ENCODE results near the gene DUSP3. TPM values are rescaled to one million over a fixed set of nuclear protein-coding genes. Genes with fewer than 3 reads are reported as not detected.

The DUSP3 gene
- total RNA-seq, 1 donor from 2014 or later, result 36.4 TPM

DNA sequence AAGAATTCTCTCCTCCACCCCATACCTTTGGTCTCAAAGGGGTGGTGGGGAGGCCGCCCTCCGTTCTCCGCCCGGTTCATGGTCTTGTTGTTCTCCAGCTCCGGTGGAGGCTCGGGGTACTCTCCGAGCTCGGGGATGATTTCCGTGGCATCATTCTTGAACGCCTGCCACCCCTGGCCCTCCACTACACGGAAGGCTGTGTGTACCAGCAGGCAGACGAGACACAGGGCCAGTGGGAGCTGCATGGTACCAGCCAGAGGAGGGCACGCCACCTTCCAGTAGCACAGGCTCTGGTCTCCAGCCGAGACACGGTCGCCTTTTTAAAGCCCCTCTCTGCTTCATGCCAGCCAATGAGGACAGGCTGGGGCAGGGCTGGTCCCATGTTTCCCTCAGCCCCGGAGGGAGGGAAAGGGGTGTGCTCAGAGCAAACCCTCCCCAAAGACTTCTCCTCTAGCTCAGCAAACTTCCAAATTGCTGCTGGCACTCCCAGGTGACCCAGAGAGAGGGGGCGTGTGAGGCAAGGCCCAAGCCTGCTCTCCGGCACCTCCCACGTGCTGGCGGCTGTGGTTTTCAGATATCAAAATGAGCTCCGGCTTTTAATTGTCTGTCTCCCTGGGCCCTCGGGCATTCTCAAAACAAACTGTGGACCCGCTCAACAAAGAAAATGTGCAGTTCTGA, 20.1 kb downstream of the DUSP3 start, which contains the start of gene SOST:
SOST (minus strand) TSS at position 295 of the 678 bp plus-strand sequence; CDS start at position 245, 50 bp downstream.
- DNase-seq (ENCODE audit: extremely low spot score, unreplicated experiment), result no peak
- TF ChIP-seq, protein P1, sequence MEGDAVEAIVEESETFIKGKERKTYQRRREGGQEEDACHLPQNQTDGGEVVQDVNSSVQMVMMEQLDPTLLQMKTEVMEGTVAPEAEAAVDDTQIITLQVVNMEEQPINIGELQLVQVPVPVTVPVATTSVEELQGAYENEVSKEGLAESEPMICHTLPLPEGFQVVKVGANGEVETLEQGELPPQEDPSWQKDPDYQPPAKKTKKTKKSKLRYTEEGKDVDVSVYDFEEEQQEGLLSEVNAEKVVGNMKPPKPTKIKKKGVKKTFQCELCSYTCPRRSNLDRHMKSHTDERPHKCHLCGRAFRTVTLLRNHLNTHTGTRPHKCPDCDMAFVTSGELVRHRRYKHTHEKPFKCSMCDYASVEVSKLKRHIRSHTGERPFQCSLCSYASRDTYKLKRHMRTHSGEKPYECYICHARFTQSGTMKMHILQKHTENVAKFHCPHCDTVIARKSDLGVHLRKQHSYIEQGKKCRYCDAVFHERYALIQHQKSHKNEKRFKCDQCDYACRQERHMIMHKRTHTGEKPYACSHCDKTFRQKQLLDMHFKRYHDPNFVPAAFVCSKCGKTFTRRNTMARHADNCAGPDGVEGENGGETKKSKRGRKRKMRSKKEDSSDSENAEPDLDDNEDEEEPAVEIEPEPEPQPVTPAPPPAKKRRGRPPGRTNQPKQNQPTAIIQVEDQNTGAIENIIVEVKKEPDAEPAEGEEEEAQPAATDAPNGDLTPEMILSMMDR (IDR thresholded peaks at IDR 0.05), result no peak
- H3K4me1 Mint-ChIP-seq (ENCODE audit: unreplicated experiment), result peaks cover 9% of the 10 kb centered on the region
- no peak within 1 kb of the TSS for H3K4me3 Mint-ChIP-seq (ENCODE audit: unreplicated experiment)
- H3K27ac Mint-ChIP-seq (ENCODE audit: unreplicated experiment), result no peak within 1 kb of the TSS
- H3K27me3 Mint-ChIP-seq (ENCODE audit: unreplicated experiment), result peaks cover 16% of the 10 kb centered on the region
- H3K36me3 Mint-ChIP-seq (ENCODE audit: unreplicated experiment), result no peaks in the 10 kb centered on the region
- no peaks in the 10 kb centered on the region for H3K9me3 Mint-ChIP-seq (ENCODE audit: unreplicated experiment)

DNA sequence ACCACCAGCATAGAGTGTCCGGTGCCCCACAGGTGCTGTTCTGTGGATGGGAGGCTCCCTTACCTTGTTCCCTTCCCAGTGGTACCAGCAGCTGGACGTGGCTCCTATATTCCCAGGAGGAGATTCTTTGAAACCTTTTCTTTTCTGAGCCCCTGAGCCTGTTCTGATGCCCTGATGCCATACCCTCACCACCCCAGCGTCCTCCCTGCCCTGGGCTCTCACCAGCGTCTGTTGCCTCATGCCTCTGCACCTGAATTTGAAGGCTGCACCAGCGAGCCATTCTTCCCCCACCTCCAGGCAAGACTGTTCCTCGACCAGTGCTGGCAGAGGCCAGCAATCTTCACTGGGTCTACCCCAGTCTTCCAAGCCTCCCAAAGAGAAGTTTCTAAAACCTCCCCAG, 20.7 kb downstream of the DUSP3 start:
- no peaks in the 10 kb centered on the region for H3K9me3 Mint-ChIP-seq (ENCODE audit: unreplicated experiment)
- H3K4me1 Mint-ChIP-seq (ENCODE audit: unreplicated experiment), result peaks cover 9% of the 10 kb centered on the region
- no peak overlapping the region for H3K4me3 Mint-ChIP-seq (ENCODE audit: unreplicated experiment)
- peaks cover 16% of the 10 kb centered on the region for H3K27me3 Mint-ChIP-seq (ENCODE audit: unreplicated experiment)
- DNase-seq (ENCODE audit: extremely low spot score, unreplicated experiment), result no peak
- H3K27ac Mint-ChIP-seq (ENCODE audit: unreplicated experiment), result no peak overlapping the region
- no peaks in the 10 kb centered on the region for H3K36me3 Mint-ChIP-seq (ENCODE audit: unreplicated experiment)
- TF ChIP-seq, protein P1 (IDR thresholded peaks at IDR 0.05), result no peak

DNA sequence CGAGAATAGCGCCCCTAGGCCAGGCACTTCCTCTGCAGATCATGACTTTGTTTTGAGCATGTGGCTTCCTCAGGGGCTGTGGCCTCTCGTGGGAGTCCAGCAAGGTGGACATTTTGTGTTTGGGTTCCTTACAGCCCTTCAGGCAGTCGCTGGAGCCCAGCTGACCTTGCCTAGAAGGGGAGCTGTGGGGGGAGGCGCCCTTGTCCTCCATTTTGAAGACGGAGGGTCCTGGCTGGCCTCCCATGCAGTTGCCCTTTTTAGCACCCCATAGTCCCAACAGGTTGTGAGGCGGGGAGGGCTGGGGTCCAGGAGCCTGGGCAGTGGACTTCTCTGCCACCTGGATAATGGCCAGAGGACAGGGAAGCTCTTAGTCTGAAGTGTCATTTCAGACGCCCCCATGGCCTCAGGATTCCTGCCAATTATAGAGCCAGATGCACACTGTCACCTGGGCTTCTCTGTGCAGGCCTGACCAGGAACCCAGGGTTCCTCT, 21.6 kb downstream of the DUSP3 start:
- Mint-ChIP-seq H3K27me3 (ENCODE audit: unreplicated experiment) (peaks cover 16% of the 10 kb centered on the region), H3K36me3 (ENCODE audit: unreplicated experiment) (no peaks in the 10 kb centered on the region), H3K4me1 (ENCODE audit: unreplicated experiment) (peaks cover 9% of the 10 kb centered on the region), H3K27ac (ENCODE audit: unreplicated experiment) (no peak overlapping the region), H3K4me3 (ENCODE audit: unreplicated experiment) (no peak overlapping the region), H3K9me3 (ENCODE audit: unreplicated experiment) (no peaks in the 10 kb centered on the region)
- DNase-seq (ENCODE audit: extremely low spot score, unreplicated experiment), result no peak
- TF ChIP-seq, protein P1 (IDR thresholded peaks at IDR 0.05), result no peak

DNA sequence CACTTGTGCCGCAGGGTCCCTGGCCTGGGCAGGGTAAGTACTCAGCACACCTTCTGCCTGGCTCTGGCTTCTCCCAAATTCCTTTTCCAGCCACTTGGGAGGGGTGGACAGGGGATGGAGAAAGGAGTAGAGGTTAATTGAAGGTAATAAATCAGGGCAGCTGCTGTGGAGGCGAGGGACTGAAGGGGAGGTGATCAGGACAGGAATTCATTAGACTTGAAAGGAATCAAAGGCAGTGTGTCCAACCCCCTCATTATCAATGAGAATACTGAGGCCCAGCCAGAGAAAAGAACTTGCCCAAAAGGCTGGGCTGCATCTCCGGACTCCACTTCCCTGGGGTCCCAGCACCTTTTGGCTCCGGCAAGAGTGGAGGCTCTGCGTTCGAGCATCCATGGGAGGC, 22.6 kb downstream of the DUSP3 start:
- Mint-ChIP-seq H3K9me3 (ENCODE audit: unreplicated experiment) (no peaks in the 10 kb centered on the region), H3K4me3 (ENCODE audit: unreplicated experiment) (no peak overlapping the region), H3K27me3 (ENCODE audit: unreplicated experiment) (peaks cover 16% of the 10 kb centered on the region), H3K4me1 (ENCODE audit: unreplicated experiment) (peaks cover 9% of the 10 kb centered on the region), H3K27ac (ENCODE audit: unreplicated experiment) (no peak overlapping the region), H3K36me3 (ENCODE audit: unreplicated experiment) (no peaks in the 10 kb centered on the region)
- DNase-seq (ENCODE audit: extremely low spot score, unreplicated experiment), result no peak
- TF ChIP-seq, protein P1 (IDR thresholded peaks at IDR 0.05), result no peak

DNA sequence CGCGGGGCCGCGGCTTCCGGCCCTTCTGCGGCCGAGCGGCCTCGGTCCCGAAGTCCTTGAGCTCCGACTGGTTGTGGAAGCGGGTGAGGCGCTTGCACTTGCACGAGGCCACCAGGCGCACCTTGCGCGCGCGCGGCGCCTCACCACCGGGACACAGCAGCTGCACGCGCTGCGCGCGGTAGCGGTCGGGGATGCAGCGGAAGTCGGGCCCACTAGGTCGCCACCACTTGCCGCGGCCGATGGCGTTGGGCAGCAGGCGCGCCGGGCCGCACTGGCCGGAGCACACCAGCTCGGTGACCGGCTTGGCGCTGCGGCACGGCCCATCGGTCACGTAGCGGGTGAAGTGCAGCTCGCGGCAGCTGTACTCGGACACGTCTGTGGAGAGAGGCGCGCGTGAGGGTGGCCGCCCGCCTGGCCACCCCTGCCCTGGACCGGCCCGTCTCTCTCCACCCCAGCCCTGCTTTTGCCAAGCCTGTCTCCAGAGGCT, 23.3 kb downstream of the DUSP3 start:
- TF ChIP-seq, protein P1 (IDR thresholded peaks at IDR 0.05), result no peak
- Mint-ChIP-seq H3K27ac (ENCODE audit: unreplicated experiment) (no peak overlapping the region), H3K9me3 (ENCODE audit: unreplicated experiment) (no peaks in the 10 kb centered on the region), H3K4me1 (ENCODE audit: unreplicated experiment) (peaks cover 5% of the 10 kb centered on the region), H3K27me3 (ENCODE audit: unreplicated experiment) (peaks cover 16% of the 10 kb centered on the region), H3K4me3 (ENCODE audit: unreplicated experiment) (no peak overlapping the region), H3K36me3 (ENCODE audit: unreplicated experiment) (no peaks in the 10 kb centered on the region)
- no peak for DNase-seq (ENCODE audit: extremely low spot score, unreplicated experiment)
